Bronchial epithelial cell (primary cell): ENCODE measurements around the gene NHEJ1. TPM values are rescaled to one million over a fixed set of nuclear protein-coding genes. Genes with fewer than 3 reads are reported as not detected.

Experiments used
- DNase-seq: peaks from one replicate; pipeline ENCODE4 v3.0.0-alpha.2; 2010; ENCODE audit warnings: low read depth
- FAIRE-seq: peaks from 2 replicates; lab custom pipeline; 2011; peaks lifted over from hg19 to GRCh38; lab: Jason Lieb, UNC
- H3K27me3 ChIP-seq: 2 replicates; pipeline ENCODE4 v1.5.1; 2011; ENCODE audit warnings: low read length; ENCODE audit not compliant: control insufficient read depth, insufficient read depth
- H3K36me3 ChIP-seq: 2 replicates; pipeline ENCODE4 v1.5.1; 2011; ENCODE audit warnings: low read length; ENCODE audit not compliant: control insufficient read depth, insufficient read depth
- H3K4me3 ChIP-seq: 2 replicates; pipeline ENCODE4 v1.5.1; 2011; ENCODE audit warnings: mild to moderate bottlenecking, low read depth, low read length, control low read depth
- CTCF ChIP-seq: IDR thresholded peaks from 2 replicates; pipeline ENCODE4 v1.5.1; 2011; ENCODE audit warnings: mild to moderate bottlenecking, moderate library complexity, low read length, control low read depth, inconsistent platforms; ENCODE audit not compliant: insufficient read depth, severe bottlenecking
- total RNA-seq: library from RNA; depleted of rRNA; stranded (reverse); fragments of >200 nt; gene quantifications from 2 replicates; pipeline ENCODE4 v1.2.1, GENCODE V29; 2014

Gene NHEJ1
- total RNA-seq, 1 donor from 2014 or later: 22.1 TPM

- no peak for FAIRE-seq
Measured at GRCh38 chr2:219030177-219030940, 130.3 kb downstream of the NHEJ1 start.

GRCh38 chr2:219029829-219030165, 130.8 kb downstream of the NHEJ1 start:
- FAIRE-seq (no peak), DNase-seq (peak; percentile 55)
- H3K27me3 ChIP-seq: peaks cover 1% of the 10 kb centered on the region
- peak; percentile 97 for TF ChIP-seq CTCF
- no peak overlapping the region for H3K4me3 ChIP-seq
- no peaks in the 10 kb centered on the region for H3K36me3 ChIP-seq

More at GRCh38 chr2:219030177-219030940, 130.3 kb downstream of the NHEJ1 start:
- TF ChIP-seq CTCF: no peak
- Histone ChIP-seq H3K4me3 (no peak overlapping the region), H3K27me3 (peaks cover 1% of the 10 kb centered on the region), H3K36me3 (no peaks in the 10 kb centered on the region)
- DNase-seq: no peak

GRCh38 chr2:219028996-219029828, 131.4 kb downstream of the NHEJ1 start:
- Histone ChIP-seq H3K36me3 (no peaks in the 10 kb centered on the region), H3K4me3 (no peak overlapping the region), H3K27me3 (peaks cover 1% of the 10 kb centered on the region)
- TF ChIP-seq CTCF: no peak
- DNase-seq (no peak), FAIRE-seq (no peak)

GRCh38 chr2:219028141-219028540, 132.5 kb downstream of the NHEJ1 start:
- Histone ChIP-seq H3K36me3 (no peaks in the 10 kb centered on the region), H3K4me3 (no peak overlapping the region), H3K27me3 (peaks cover 2% of the 10 kb centered on the region)
- no peak for TF ChIP-seq CTCF
- DNase-seq: no peak
- FAIRE-seq: no peak

GRCh38 chr2:219027511-219028055, 133.0 kb downstream of the NHEJ1 start:
- FAIRE-seq (no peak), DNase-seq (no peak)
- TF ChIP-seq CTCF: no peak
- no peaks in the 10 kb centered on the region for H3K36me3 ChIP-seq
- H3K27me3 ChIP-seq: peaks cover 2% of the 10 kb centered on the region
- H3K4me3 ChIP-seq: no peak overlapping the region
